Measurements from ENCODE around the gene GSTT2B.
A peak's percentile ranks its signal among the peaks of the same experiment; 100 is the strongest.
"Not testable (repeated sequence)": the region's sequence is repeated elsewhere in the genome, so short reads cannot be mapped to it uniquely, and the experiment has no call there.

Gene GSTT2B

DNA sequence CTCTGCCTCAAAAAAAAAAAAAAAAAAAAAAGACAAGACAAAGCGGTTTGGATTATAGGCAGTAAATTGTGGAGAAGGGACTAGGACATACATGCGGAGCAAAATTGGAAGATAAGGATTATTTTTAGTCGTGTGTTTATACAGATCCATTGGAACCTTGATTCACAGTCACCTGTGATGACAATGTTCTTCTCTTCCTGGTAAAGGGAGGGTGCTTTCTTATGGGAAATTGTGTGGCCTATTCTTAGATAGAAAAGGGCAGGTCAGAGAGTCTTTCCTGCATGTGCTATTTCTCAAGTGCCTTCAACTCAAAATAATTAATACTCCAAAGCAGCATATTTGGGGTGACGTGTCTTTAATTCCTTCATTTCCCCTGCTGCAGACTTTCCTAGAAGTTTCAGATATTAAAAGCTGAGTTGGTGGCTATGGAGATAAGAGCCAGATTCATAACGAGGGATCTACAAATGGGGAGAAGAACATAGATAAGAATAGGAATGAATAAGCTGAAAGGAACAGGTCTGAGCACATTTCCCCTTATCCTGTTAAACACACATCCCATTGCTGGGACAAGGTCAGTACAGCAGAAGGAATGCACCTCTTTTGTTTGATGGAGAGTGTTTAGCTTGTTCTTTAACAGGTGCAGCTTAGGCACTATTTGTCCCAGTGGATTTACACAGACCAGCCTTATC, 22.5 kb downstream of the GSTT2B start:
- DNase-seq = no peak

DNA sequence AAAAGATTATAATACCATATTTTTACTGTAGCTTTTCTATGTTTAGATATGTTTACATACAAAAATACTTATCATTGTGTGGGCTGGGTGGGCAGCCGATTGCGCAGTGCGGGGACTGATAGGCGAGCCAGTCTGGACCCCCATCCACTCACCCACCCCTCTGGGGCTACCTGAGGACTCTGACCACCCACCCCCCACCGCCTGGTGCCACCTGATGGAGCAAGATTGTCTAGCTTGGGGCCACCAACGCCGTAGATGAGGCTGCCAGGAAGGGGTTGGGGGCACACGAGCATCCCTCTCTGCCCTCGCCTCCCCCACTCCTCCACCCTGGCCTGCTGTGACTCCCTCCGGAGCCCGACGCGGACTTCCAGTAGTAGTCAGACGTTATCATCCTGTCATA, 34.4 kb downstream of the GSTT2B start:
- DNase-seq = no peak

DNA sequence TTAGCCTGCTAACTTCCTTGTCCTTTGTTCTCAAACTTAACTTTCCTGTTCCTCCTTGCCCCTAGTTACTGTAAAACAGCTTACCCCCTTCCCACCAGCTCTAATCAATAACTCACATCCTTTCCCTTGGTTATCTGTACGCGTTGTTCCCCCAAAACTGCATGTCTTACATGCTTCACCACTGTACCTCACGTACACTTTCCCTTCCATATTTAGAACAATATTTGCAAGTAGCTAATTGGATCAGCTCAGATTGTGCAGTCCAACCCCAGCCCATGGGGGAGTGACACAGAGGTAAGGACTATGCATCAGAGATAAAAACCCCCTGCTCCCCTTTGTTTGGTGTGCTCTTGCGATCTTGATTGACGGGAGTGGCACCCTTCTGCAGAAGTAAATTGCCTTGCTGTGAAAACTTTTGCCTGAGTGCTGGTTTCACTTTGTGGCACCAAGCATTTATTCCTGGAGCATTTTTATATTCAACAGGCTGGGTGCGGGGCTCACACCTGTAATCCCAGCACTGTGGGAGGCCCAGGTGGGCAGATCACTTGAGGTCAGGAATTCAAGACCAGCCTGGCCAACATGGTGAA, 35.9 kb downstream of the GSTT2B start:
- no peak for DNase-seq

DNA sequence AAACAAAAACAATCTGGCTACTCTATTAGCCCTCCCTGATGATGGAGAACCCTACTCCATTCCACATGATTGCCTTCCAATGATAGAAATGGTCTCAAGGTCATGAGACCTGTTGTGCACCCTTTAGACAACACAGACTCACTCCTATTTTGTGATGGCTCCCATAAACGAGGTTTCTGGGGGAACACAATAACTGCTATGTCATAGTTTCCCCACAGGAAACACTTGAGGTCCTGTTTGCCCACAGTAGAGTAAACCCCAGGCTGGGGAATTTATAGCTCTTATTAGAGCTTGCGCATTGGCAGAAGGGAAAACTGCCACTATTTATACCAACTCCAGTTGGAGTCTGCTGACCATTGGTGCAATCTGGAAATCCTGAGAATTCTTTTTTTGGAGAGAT, 38.1 kb downstream of the GSTT2B start:
- no peak for DNase-seq

DNA sequence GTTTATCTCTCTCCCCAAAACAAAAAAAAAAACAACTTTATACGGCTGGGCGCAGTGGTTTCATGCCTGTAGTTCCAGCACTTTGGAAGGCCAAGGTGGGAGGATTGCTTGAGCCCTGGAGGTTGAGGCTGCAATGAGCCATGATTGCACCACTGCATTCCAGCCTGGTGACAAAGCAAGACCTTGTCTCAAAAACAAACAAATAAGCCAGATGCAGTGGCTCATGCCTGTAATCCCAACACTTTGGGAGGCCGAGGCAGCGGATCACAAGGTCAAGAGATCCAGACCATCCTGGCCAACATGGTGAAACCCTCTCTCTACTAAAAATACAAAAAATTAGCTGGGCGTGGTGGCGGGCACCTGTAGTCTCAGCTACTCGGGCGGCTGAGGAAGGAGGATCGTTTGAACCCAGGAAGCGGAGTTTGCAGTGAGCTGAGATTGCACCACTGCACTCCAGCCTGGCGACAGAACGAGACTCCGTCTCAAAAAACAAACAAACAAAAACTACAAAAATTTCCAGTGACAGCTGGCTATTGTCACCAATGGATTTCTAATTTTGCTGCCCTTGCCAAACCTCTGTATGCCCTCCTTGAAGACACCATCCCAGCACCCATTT, 39.3 kb downstream of the GSTT2B start:
- not testable (repeated sequence) for DNase-seq

DNA sequence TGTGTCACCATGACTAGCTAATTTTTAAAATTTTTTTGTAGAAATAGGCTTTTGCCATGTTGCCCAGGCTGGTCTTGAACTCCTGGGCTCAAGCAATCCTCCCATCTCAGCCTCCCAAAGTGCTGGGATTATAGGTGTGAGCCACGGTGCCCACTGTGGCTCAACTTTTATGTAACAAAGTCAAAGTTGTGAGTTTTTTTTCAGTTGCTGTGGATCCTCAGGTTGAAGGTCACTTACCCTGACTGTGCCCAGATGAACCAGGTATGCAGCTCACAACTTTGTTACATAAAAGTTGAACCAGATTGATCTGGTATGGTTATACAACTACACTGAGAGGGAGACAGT, 40.8 kb downstream of the GSTT2B start:
- DNase-seq = not testable (repeated sequence)

DNA sequence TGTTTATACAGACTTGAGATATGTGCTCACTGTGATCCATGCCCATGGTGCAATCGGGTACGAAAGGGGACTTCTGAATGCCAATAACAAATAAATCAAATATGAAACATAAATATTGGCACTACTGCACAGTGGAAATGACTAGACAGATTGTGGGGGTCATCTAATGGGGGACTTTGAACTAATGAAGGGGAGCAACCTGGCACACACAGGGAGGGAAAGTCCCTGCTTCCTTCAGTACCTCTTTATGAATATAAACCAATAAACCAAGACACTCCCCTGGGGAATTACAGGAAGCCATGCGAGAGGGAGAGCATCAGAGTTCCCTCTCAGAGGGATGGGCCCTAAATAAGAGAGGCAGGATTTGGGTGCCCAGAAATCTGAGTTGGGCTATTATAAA, 45.7 kb downstream of the GSTT2B start:
- DNase-seq = no peak

DNA sequence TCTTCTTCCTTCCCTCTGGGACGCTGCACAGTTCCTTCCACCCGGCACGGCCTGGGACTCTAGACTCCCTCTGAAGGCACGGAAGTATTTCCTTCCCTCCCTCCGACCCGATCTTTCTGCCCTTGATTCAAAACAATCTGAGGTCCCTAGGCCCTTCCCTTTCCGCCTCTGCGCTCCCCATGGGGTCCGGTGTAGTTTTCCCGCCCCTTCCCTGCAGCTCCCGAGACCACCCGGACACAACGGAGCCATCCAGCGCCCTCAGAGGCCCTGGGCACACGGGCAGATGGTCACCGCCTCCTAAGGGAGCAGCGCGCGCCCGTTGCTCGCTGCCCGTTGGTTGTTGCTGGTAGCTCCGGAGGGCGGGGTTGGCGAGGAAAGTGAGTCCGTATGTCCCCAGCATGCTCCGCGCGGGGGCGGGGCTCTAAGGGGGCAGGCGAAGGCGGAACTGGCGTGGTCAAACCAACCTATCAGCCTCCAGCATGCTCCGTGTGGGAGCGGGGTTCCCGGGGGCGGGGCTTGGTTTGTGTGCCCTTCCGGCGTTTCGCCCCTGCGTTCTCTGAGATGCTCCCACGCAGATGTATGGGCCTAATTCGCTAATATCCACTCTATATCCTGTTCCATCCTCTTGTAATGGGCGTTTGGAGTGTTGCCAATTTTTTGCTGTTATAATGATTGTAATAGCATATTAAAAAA, 47.2 kb downstream of the GSTT2B start:
- DNase-seq = peak; percentile 99

DNA sequence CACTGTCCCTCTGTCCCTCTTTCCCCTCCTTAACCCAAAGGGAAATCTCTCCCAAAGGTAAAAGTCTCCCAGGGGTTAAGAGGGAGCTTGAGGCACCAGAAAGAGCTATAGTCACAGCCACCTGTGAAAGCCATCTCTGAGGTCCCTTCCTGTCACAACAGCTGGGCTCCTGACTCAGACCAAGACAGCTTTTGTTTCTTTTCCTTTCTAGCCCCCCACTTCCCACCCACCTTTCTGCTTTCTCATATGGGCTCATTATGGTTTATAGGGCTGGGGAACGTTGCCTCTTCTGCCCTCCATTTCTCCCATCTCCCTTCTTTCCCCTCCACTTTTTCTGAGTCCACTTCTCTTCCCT, 47.7 kb downstream of the GSTT2B start:
- DNase-seq = no peak

DNA sequence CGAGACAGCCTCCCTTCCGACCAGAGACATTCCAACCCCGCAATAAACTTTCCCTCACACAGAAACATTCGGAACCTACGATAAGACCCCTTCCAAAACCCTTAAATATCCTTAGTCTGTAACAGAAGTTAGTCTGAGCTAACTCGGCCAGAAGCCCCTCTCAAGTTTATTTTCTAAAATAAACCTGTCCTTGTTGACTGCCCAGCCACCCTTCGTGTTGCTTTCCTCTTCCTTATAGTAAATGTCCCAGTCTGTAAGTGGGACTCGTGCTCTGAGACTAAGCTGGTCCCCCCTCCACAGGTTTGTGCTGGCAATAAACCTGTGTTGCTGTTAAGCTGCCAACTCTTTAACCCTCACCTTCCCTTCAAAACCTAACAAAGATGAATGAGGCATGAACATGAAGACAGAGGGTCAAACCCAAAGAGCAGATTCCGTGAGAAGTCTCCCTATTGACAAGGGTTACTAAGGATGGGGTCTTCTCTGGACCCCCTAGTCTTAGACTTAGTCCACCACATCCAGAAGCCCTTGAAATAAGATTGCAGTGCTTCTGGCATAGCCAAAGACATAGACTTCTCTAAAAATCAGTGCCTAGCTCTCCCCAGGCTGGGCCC, 48.6 kb downstream of the GSTT2B start:
- DNase-seq = no peak

DNA sequence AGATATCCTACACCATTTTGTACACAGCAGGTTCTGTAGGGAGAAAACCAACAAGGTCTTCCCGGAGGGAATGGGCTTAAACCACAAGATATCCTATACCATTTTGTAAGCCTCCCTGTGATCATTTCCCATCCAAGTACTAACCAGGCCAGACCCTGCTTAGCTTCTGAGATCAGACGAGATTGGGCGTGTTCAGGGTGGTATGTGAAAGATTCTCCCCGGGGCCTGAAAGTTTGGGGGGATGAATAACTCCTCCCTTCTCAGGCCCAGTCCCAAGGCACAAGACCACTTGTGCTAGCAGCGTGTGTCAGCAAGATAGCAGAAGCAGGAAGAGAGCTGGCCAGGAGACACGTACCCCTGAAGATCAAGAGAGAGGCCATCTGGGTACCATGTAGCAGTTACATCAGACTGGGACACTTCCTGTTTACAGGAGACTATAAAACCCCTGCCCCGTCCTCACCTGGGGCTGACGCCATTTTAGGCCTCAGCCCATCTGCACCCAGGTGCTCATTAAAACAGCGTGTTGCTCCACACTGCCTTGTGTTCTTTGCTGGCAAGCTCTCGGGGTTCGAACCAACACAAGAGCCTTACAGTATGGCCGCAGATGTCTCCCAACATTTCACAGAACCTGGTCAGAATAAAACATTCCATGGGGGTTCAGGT, 49.5 kb downstream of the GSTT2B start:
- DNase-seq = no peak

DNA sequence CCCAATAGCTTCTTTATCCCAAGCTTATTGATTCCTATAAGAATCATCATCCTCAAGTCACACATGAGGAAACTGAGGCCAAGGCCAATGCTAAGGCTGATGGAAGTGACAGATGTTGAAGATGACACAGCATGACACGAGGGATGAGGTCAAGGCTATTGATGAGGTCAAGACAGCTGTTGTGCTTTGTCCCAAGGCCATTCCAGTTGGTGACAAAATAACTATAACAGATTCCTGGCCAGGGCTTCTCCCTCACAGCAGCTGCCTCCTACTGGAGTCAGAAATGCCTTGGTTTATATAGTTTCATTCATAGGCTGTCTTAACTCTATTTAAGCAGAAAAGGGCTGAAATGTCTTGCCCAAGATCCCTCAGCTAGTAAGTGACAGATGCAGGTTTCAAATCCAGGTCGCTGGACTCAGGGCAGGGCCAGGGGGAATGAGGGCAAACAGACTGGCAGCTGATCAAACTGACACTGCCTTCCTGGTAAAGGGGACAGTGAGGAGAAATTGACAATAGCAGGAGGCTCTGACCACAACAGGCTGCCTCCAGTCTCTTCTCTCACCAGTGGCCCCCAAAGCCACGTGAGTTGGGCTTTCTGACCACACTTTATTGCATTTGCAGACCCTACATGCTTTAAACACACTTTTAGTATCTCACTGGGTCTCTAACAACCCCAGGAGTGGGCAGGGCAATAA, 50.4 kb downstream of the GSTT2B start:
- no peak for DNase-seq

DNA sequence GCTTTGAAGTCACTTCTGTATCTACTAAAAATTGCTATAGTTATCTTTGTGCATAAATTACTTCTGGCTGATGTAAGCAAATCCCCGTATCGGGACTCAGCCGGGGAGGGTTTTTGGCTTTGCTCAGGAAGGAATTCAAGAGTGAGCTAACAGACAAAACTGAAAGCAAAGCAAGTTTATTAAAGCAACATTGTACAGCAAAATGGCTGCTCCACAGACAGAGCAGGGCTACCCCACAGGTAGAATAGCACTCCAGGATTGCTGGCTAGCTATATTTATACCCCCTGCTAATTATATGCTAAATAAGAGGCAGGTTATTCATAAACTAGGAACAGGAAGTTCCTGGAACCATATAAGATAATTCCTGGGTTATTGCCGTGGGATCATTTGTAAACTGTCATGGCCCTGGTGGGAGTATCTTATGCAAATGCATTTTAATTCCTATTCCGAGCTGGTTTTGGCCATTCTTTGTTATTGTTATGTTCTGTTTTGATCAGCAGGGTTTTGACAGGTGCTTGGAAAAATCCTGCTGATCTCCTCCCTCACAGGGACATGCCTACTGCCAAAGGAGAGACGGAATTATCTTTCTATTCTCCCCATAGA, 51.6 kb downstream of the GSTT2B start:
- DNase-seq = no peak

DNA sequence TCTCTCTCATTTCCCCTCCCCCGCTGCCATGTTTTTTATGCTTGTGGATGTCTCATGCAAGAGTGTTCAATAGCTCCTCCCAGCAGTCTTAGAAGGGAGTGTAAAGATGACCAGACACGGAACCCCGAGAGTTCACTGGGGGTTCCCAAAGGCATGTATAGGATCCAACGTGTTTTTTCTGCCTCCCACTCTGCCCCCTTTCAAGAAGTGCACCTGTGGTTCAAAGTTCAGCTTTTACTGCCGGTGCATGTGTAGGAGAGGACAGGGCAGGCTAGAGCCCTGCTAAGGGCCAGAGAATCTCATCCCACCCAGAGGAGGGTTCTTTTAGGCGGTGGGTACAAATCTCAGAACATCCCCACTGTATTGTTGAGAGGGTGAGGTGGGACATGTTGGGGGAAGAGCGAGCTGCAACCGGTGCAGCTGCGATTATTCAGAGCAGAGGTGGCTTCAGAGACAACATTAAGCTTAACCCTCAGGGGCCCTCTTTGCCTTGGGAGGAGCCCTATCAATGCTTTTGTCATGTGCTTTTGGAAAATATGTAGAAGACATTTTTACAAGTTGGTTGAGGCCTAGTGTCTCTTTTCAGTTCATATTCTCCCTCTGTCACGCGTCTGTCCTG, 52.3 kb downstream of the GSTT2B start:
- no peak for DNase-seq

DNA sequence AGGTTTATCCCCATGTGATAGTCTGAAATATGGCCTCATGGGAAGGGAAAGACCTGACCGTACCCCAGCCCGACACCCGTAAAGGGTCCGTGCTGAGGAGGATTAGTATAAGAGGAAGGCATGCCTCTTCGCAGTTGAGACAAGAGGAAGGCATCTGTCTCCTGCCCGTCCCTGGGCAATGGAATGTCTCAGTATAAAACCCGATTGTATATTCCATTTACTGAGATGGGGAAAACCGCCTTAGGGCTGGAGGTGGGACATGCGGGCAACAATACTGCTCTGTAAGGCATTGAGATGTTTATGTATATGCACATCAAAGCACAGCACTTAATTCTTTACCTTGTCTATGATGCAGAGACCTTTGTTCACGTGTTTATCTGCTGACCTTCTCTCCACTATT, 53.6 kb downstream of the GSTT2B start:
- DNase-seq = not testable (repeated sequence)
